ENCODE measurements around the gene HEMGN.

DNA sequence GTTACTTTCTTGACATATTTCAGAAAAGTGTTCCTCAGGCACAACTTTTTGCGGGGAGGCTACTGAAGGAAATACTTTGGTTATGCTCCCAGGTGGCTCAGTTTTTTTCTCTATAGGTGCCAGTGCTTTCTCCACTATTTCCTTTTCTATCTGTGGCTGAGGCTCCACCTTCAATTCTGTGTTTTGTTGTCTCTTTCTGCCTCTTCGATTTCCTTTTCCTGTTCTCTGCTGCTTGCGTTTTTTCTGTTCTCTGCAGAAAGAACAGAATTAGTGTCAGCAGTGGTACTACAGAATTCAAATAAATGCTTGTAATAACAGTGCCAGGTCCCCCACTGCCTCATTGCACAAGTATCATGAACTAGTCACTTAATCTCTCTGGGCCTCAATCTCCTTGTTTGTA is 7.0 kb downstream of the HEMGN start:
- TF ChIP-seq, protein P1, sequence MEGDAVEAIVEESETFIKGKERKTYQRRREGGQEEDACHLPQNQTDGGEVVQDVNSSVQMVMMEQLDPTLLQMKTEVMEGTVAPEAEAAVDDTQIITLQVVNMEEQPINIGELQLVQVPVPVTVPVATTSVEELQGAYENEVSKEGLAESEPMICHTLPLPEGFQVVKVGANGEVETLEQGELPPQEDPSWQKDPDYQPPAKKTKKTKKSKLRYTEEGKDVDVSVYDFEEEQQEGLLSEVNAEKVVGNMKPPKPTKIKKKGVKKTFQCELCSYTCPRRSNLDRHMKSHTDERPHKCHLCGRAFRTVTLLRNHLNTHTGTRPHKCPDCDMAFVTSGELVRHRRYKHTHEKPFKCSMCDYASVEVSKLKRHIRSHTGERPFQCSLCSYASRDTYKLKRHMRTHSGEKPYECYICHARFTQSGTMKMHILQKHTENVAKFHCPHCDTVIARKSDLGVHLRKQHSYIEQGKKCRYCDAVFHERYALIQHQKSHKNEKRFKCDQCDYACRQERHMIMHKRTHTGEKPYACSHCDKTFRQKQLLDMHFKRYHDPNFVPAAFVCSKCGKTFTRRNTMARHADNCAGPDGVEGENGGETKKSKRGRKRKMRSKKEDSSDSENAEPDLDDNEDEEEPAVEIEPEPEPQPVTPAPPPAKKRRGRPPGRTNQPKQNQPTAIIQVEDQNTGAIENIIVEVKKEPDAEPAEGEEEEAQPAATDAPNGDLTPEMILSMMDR (conservative IDR thresholded peaks at IDR 0.05): no peak
- TF ChIP-seq ZFX (IDR thresholded peaks at IDR 0.05): no peak
